Measurements from ENCODE around the gene GAK.

DNA sequence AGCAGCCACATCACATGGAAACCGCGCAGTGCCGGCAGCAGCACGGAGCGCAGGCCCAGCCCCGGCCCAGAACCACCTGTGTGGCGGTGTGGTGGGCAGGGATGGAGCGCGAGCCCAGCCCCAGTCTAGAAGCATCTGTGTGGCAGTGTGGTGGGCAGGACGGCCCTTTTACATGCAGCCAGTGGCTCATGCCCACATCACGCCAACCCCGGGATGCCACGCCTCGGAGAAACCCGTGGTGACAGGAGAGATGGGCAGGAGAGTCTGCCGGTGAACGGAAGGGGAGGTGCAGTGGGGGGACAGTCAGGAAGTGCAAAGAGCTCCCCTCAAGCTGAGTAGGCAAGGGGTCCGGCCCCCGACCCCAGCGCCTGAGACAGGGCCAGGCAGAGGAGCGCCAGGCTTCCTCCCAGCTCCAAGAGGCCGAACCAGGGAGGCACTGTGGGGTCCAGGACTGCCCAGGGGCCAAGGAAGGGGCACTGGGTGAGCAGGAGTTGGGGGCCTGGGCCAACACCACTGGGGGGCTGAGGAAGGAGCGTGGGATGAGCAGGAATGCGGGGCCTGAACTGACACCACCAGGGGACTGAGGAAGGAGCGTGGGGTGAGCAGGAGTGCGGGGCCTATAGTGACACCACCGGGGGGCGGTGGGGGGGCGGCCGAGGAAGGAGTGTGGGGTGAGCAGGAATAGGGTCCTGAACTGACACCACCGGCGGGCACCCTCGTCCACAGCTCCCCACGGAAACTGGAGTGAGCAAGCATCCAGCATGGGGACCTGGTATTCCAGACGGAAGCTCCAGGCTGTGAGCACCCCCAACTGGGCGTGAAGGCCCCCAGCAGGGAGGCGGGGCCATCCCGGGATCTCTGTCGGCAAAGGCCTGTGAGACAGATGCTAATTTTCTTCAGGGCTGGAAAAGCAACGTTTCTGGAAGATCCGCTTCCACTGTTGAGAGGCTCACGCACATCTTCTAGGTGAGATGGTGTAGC is 28.8 kb downstream of the GAK start:
- TF ChIP-seq CTCF (IDR thresholded peaks at IDR 0.05; ENCODE audit: low read depth, low read length, missing input control) (no peak), HNF4G (IDR thresholded peaks at IDR 0.05) (no peak), JUND (IDR thresholded peaks at IDR 0.05) (no peak), YY1 (IDR thresholded peaks at IDR 0.05) (no peak), EGR1 (IDR thresholded peaks at IDR 0.05; ENCODE audit: low read depth in 2 of 2) (no peak), RAD21 (IDR thresholded peaks at IDR 0.05) (no peak), GABPA (IDR thresholded peaks at IDR 0.05 in 1 of 2, conservative IDR thresholded peaks at IDR 0.05 in 1 of 2) (no peak), RXRA (IDR thresholded peaks at IDR 0.05) (no peak), MAX (IDR thresholded peaks at IDR 0.05) (no peak)
- TF ChIP-seq, protein P1, sequence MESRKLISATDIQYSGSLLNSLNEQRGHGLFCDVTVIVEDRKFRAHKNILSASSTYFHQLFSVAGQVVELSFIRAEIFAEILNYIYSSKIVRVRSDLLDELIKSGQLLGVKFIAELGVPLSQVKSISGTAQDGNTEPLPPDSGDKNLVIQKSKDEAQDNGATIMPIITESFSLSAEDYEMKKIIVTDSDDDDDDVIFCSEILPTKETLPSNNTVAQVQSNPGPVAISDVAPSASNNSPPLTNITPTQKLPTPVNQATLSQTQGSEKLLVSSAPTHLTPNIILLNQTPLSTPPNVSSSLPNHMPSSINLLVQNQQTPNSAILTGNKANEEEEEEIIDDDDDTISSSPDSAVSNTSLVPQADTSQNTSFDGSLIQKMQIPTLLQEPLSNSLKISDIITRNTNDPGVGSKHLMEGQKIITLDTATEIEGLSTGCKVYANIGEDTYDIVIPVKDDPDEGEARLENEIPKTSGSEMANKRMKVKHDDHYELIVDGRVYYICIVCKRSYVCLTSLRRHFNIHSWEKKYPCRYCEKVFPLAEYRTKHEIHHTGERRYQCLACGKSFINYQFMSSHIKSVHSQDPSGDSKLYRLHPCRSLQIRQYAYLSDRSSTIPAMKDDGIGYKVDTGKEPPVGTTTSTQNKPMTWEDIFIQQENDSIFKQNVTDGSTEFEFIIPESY (IDR thresholded peaks at IDR 0.05), result no peak
- TF ChIP-seq, protein P2, sequence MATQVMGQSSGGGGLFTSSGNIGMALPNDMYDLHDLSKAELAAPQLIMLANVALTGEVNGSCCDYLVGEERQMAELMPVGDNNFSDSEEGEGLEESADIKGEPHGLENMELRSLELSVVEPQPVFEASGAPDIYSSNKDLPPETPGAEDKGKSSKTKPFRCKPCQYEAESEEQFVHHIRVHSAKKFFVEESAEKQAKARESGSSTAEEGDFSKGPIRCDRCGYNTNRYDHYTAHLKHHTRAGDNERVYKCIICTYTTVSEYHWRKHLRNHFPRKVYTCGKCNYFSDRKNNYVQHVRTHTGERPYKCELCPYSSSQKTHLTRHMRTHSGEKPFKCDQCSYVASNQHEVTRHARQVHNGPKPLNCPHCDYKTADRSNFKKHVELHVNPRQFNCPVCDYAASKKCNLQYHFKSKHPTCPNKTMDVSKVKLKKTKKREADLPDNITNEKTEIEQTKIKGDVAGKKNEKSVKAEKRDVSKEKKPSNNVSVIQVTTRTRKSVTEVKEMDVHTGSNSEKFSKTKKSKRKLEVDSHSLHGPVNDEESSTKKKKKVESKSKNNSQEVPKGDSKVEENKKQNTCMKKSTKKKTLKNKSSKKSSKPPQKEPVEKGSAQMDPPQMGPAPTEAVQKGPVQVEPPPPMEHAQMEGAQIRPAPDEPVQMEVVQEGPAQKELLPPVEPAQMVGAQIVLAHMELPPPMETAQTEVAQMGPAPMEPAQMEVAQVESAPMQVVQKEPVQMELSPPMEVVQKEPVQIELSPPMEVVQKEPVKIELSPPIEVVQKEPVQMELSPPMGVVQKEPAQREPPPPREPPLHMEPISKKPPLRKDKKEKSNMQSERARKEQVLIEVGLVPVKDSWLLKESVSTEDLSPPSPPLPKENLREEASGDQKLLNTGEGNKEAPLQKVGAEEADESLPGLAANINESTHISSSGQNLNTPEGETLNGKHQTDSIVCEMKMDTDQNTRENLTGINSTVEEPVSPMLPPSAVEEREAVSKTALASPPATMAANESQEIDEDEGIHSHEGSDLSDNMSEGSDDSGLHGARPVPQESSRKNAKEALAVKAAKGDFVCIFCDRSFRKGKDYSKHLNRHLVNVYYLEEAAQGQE (IDR thresholded peaks at IDR 0.05), result no peak
- TF ChIP-seq, protein P3, sequence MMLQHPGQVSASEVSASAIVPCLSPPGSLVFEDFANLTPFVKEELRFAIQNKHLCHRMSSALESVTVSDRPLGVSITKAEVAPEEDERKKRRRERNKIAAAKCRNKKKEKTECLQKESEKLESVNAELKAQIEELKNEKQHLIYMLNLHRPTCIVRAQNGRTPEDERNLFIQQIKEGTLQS (IDR thresholded peaks at IDR 0.05), result no peak
